ENCODE data around the gene NCS1.

NCS1 gene

DNA sequence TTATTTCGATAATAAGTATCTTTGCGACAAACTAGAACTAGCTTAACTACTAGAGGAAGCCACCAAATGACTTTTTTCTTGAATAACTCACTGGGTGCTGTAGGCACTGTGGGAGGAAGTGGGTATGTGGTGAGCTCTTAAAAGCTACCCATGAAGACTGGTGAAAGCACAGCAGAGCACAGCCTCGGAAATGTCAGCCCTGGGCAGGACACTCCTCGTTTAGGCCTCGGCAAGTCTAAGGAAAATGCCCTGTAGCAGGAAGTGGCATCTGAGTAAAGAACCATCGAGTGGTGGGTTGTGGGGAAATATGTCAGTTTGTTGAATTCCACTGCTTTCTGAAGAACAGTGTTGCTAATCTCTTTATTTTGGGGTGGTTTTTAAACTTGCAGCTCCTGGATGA is 44.0 kb upstream of the NCS1 start:
- no peak overlapping the region for H3K4me2 ChIP-seq (ENCODE audit: low read length)
- no peaks in the 10 kb centered on the region for H3K27me3 ChIP-seq (ENCODE audit: control insufficient read depth, insufficient read depth, low read length)
- no peaks in the 10 kb centered on the region for H3K4me1 ChIP-seq
- H3K79me2 ChIP-seq = no peaks in the 10 kb centered on the region
- TF ChIP-seq, protein P1, sequence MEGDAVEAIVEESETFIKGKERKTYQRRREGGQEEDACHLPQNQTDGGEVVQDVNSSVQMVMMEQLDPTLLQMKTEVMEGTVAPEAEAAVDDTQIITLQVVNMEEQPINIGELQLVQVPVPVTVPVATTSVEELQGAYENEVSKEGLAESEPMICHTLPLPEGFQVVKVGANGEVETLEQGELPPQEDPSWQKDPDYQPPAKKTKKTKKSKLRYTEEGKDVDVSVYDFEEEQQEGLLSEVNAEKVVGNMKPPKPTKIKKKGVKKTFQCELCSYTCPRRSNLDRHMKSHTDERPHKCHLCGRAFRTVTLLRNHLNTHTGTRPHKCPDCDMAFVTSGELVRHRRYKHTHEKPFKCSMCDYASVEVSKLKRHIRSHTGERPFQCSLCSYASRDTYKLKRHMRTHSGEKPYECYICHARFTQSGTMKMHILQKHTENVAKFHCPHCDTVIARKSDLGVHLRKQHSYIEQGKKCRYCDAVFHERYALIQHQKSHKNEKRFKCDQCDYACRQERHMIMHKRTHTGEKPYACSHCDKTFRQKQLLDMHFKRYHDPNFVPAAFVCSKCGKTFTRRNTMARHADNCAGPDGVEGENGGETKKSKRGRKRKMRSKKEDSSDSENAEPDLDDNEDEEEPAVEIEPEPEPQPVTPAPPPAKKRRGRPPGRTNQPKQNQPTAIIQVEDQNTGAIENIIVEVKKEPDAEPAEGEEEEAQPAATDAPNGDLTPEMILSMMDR (IDR thresholded peaks at IDR 0.05) = no peak
- H2AFZ ChIP-seq = no peak overlapping the region
- no peak overlapping the region for H3K9ac ChIP-seq
- no peaks in the 10 kb centered on the region for H3K9me3 ChIP-seq (ENCODE audit: control insufficient read depth, low read length)
- H3K27ac ChIP-seq = no peak overlapping the region
- H3K4me3 ChIP-seq (ENCODE audit: low read depth, low read length) = no peak overlapping the region
- no peaks in the 10 kb centered on the region for H3K36me3 ChIP-seq (ENCODE audit: control insufficient read depth, insufficient read depth, low read length)

DNA sequence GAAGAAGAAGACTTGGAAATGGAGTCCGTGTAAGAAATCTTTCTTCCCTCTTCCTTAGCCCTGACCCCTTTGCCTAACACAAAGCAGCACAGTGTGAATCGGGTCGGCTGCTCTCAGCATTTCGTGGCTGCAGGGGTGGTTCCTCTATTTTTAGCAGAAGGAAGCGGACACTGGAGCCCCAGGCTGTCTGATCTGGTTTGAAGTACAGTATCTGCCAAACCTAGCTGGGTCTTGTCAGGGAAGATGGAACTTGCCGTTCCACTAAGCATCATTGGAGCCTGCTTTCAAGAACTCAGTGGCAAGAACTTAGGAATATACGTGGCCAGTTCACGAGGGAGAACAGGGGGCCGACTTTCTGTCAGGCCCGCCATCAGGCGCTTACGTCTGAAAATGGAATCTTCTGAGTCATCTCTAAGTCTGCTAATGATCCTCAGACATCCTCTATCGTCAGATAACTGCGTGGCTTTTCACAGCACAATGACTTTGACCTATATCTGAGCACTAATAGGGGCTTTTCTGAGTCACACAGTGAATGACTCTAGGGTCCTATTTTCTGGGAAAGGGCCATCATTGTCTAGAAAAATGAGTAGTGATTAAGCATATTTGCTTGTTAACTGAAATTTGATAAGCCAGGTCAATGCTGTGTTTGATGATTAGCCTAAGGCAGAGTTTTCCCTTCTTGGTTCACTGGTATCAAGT is 43.3 kb upstream of the NCS1 start:
- H3K4me3 ChIP-seq (ENCODE audit: low read depth, low read length) = no peak overlapping the region
- no peaks in the 10 kb centered on the region for H3K36me3 ChIP-seq (ENCODE audit: control insufficient read depth, insufficient read depth, low read length)
- no peak overlapping the region for H3K27ac ChIP-seq
- no peaks in the 10 kb centered on the region for H3K27me3 ChIP-seq (ENCODE audit: control insufficient read depth, insufficient read depth, low read length)
- H3K4me2 ChIP-seq (ENCODE audit: low read length) = no peak overlapping the region
- TF ChIP-seq, protein P1 (IDR thresholded peaks at IDR 0.05) = no peak
- H3K9me3 ChIP-seq (ENCODE audit: control insufficient read depth, low read length) = no peaks in the 10 kb centered on the region
- no peaks in the 10 kb centered on the region for H3K4me1 ChIP-seq
- no peak overlapping the region for H3K9ac ChIP-seq
- H3K79me2 ChIP-seq = no peaks in the 10 kb centered on the region
- H2AFZ ChIP-seq = no peak overlapping the region

DNA sequence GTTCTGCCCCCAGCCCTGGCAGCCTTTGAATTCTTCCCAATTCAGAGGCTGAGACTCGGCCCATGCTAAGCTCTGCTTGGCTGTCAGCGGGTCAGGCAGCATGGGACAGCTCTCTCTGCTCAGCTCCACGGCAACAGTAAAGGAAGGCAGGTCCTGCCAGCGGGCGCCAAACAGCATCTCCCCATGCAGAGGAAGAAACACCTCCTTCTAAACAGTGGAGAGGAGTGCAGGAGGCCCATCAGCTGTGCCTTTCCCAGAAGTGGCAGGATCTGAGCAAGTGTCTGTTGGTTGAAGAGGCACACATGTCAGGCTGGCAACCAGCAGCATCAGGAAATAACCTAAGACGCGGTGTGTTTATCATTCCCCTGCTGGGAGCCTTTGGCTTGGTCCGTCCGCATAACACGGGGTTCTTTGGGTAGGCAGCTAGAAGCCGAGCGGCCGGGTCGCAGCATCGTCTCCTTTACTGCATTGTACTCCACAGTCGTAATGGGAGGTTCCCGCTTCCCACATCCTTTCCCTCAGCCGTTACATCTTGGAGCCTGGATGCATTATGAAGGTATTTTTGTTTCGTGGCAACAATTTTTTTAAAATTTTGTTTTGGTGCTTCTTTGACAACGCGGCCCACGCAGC is 42.7 kb upstream of the NCS1 start:
- no peak overlapping the region for H2AFZ ChIP-seq
- no peaks in the 10 kb centered on the region for H3K9me3 ChIP-seq (ENCODE audit: control insufficient read depth, low read length)
- H3K36me3 ChIP-seq (ENCODE audit: control insufficient read depth, insufficient read depth, low read length) = no peaks in the 10 kb centered on the region
- no peak overlapping the region for H3K4me3 ChIP-seq (ENCODE audit: low read depth, low read length)
- no peak overlapping the region for H3K4me2 ChIP-seq (ENCODE audit: low read length)
- no peak overlapping the region for H3K27ac ChIP-seq
- no peak overlapping the region for H3K9ac ChIP-seq
- no peaks in the 10 kb centered on the region for H3K4me1 ChIP-seq
- no peaks in the 10 kb centered on the region for H3K27me3 ChIP-seq (ENCODE audit: control insufficient read depth, insufficient read depth, low read length)
- H3K79me2 ChIP-seq = no peaks in the 10 kb centered on the region
- TF ChIP-seq, protein P1 (IDR thresholded peaks at IDR 0.05) = no peak

DNA sequence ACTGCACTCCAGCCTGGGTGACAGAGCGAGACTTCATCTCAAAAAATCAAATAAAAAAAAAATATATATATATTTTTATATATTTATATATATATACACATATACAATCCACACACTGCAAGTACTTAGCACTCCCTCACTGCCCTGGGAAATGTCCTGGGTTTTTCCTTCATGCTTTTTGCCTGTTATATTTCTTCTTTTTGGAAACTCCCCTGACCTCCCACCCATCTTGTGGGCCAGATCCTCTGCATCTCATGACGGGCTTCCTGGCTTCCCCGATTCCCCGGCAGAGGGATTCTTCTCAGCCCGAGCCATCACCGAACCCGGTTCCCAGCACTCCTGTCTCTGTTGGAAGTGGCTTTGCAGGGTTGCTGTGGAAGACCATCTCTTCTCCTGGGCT is 39.5 kb upstream of the NCS1 start:
- no peak overlapping the region for H2AFZ ChIP-seq
- no peaks in the 10 kb centered on the region for H3K79me2 ChIP-seq
- no peak overlapping the region for H3K27ac ChIP-seq
- no peak overlapping the region for H3K9ac ChIP-seq
- no peaks in the 10 kb centered on the region for H3K27me3 ChIP-seq (ENCODE audit: control insufficient read depth, insufficient read depth, low read length)
- TF ChIP-seq, protein P1 (IDR thresholded peaks at IDR 0.05) = no peak
- H3K4me2 ChIP-seq (ENCODE audit: low read length) = no peak overlapping the region
- H3K9me3 ChIP-seq (ENCODE audit: control insufficient read depth, low read length) = no peaks in the 10 kb centered on the region
- H3K36me3 ChIP-seq (ENCODE audit: control insufficient read depth, insufficient read depth, low read length) = no peaks in the 10 kb centered on the region
- no peaks in the 10 kb centered on the region for H3K4me1 ChIP-seq
- no peak overlapping the region for H3K4me3 ChIP-seq (ENCODE audit: low read depth, low read length)

All from parathyroid adenoma (tissue), 2 donors.